GM23338 (cell line): ENCODE results near the gene TOPAZ1. TPM values are rescaled to one million over a fixed set of nuclear protein-coding genes. Genes with fewer than 3 reads are reported as not detected.

ENCODE experiments used
- ATAC-seq: fragments of 200-7000 bp; cut with Tn5 transposase; 3 replicates; pipeline ENCODE4 v1.9.1; 2020
- DNase-seq: peaks from one replicate; pipeline ENCODE4 v3.0.0-alpha.2; 2015; ENCODE audit warnings: low spot score
- H2AFZ ChIP-seq: fragments of 200-600 bp; sonication (generic); 2 replicates; pipeline ENCODE4 v1.8.0; 2016; ENCODE audit warnings: antibody characterized with exemption, mild to moderate bottlenecking, moderate library complexity
- H3F3A ChIP-seq: fragments of 200-600 bp; sonication (generic); replicated peaks from 2 replicates; pipeline ENCODE4 v1.8.0; 2017; ENCODE audit warnings: antibody characterized with exemption, mixed run types, low read depth
- H3K27ac ChIP-seq: fragments of 200-600 bp; sonication (generic); 2 replicates; pipeline ENCODE4 v1.6.1; 2016; ENCODE audit warnings: low read depth
- H3K27me3 ChIP-seq: fragments of 200-600 bp; sonication (generic); 2 replicates; pipeline ENCODE4 v1.8.0; 2016; ENCODE audit warnings: mild to moderate bottlenecking, mixed run types, moderate library complexity; ENCODE audit not compliant: insufficient read depth
- H3K36me3 ChIP-seq: fragments of 200-600 bp; sonication (generic); 2 replicates; pipeline ENCODE4 v1.8.0; 2016; ENCODE audit warnings: mild to moderate bottlenecking; ENCODE audit not compliant: insufficient read depth
- H3K4me1 ChIP-seq: fragments of 200-600 bp; sonication (generic); 2 replicates; pipeline ENCODE4 v1.8.0; 2016; ENCODE audit warnings: mild to moderate bottlenecking, moderate library complexity; ENCODE audit not compliant: insufficient read depth
- H3K4me2 ChIP-seq: fragments of 200-600 bp; sonication (generic); 2 replicates; pipeline ENCODE4 v1.7.1; 2017; ENCODE audit warnings: mixed run types
- H3K4me3 ChIP-seq: fragments of 200-600 bp; sonication (generic); 2 replicates; pipeline ENCODE4 v1.6.1; 2016; ENCODE audit warnings: mixed run types
- H3K79me2 ChIP-seq: fragments of 200-600 bp; sonication (generic); replicated peaks from 2 replicates; pipeline ENCODE4 v1.8.0; 2017; ENCODE audit warnings: mild to moderate bottlenecking; ENCODE audit not compliant: insufficient read depth
- H3K9me2 ChIP-seq: fragments of 200-600 bp; sonication (generic); 2 replicates; pipeline ENCODE4 v1.8.0; 2017; ENCODE audit not compliant: insufficient read depth
- H4K20me1 ChIP-seq: fragments of 200-600 bp; sonication (generic); replicated peaks from 2 replicates; pipeline ENCODE4 v1.8.0; 2017; ENCODE audit warnings: mild to moderate bottlenecking; ENCODE audit not compliant: insufficient read depth
- H3K27ac Mint-ChIP-seq: 2 replicates; pipeline ENCODE4 v1.8.0; 2020; ENCODE audit warnings: inconsistent platforms, mild to moderate bottlenecking, moderate library complexity, mixed read lengths
- H3K27me3 Mint-ChIP-seq: 3 replicates; pipeline ENCODE4 v1.8.0; 2022; ENCODE audit warnings: low read depth, mild to moderate bottlenecking, moderate library complexity, mixed read lengths, inconsistent platforms; ENCODE audit not compliant: insufficient read depth, poor library complexity
- H3K36me3 Mint-ChIP-seq: 3 replicates; pipeline ENCODE4 v1.8.0; 2021; ENCODE audit warnings: low read depth, mild to moderate bottlenecking, inconsistent platforms, moderate library complexity, mixed read lengths
- H3K4me1 Mint-ChIP-seq: 3 replicates; pipeline ENCODE4 v1.8.0; 2020; ENCODE audit warnings: mild to moderate bottlenecking, inconsistent platforms, mixed read lengths
- H3K4me3 Mint-ChIP-seq: 3 replicates; pipeline ENCODE4 v1.8.0; 2021; ENCODE audit warnings: moderate library complexity, mild to moderate bottlenecking, inconsistent platforms, mixed read lengths
- H3K9me3 Mint-ChIP-seq: 3 replicates; pipeline ENCODE4 v1.8.0; 2020; ENCODE audit warnings: moderate library complexity, mild to moderate bottlenecking, inconsistent platforms, mixed read lengths
- CREB1 ChIP-seq: fragments of 250-450 bp; sonication (Bioruptor Pico); IDR thresholded peaks from 2 replicates; pipeline ENCODE4 v1.5.0; 2020; ENCODE audit warnings: low read depth, mild to moderate bottlenecking, moderate library complexity
- EZH2 ChIP-seq: fragments of 200-600 bp; sonication (generic); IDR thresholded peaks from one replicate; pipeline ENCODE4 v1.8.0; 2017; ENCODE audit warnings: antibody characterized with exemption, mild to moderate bottlenecking, low read depth; ENCODE audit not compliant: unreplicated experiment
- EZH2phosphoT487 ChIP-seq: fragments of 200-600 bp; sonication (generic); IDR thresholded peaks from one replicate; pipeline ENCODE4 v1.8.1; 2018; ENCODE audit warnings: antibody characterized with exemption; ENCODE audit not compliant: unreplicated experiment
- JUNB ChIP-seq: IDR thresholded peaks from one replicate; pipeline ENCODE4 v1.6.1; 2016; ENCODE audit warnings: antibody characterized with exemption; ENCODE audit not compliant: unreplicated experiment
- NANOG ChIP-seq: IDR thresholded peaks from 2 replicates; pipeline ENCODE4 v1.6.1; 2016; ENCODE audit warnings: antibody characterized with exemption, borderline replicate concordance
- POLR2AphosphoS5 ChIP-seq: IDR thresholded peaks from 2 replicates; pipeline ENCODE4 v1.6.1; 2016; ENCODE audit warnings: antibody characterized with exemption, low read depth
- ZNF331 ChIP-seq: fragments of 250-450 bp; sonication (Bioruptor Pico); IDR thresholded peaks from 2 replicates; pipeline ENCODE4 v1.5.0; 2020; ENCODE audit warnings: low read depth, mild to moderate bottlenecking, moderate library complexity
- polyA plus RNA-seq: library from polyadenylated mRNA; unstranded; fragments of >200 nt; fragmentation: Nextera tagmentation; extraction: Ambion mirVana; gene quantifications from 2 replicates; pipeline ENCODE4 v1.2.1, GENCODE V29; 2016
- total RNA-seq: library from RNA; depleted of rRNA; stranded (reverse); fragments of >200 nt; shearing (Covaris generic); gene quantifications from 2 replicates; pipeline ENCODE4 v1.2.3, GENCODE V29; 2014
- TF ChIP-seq, protein P1 (sequence below): IDR thresholded peaks from one replicate; pipeline ENCODE4 v1.6.1; 2018; ENCODE audit warnings: antibody characterized with exemption; ENCODE audit not compliant: unreplicated experiment
- TF ChIP-seq, protein P2 (sequence below), 2 experiments: fragments of 200-600 bp in 1 of 2; sonication (generic) in 1 of 2; conservative IDR thresholded peaks; 2 replicates each; pipeline versions ENCODE4 v1.5.1 to v1.6.1; 2016 to 2017; ENCODE audit warnings: antibody characterized with exemption in 2 of 2, low read depth in 2 of 2, mild to moderate bottlenecking in 2 of 2, moderate library complexity in 1 of 2

The TOPAZ1 gene
- total and polyA plus RNA-seq, 2 experiments from 2014 or later, result not detected

DNA sequence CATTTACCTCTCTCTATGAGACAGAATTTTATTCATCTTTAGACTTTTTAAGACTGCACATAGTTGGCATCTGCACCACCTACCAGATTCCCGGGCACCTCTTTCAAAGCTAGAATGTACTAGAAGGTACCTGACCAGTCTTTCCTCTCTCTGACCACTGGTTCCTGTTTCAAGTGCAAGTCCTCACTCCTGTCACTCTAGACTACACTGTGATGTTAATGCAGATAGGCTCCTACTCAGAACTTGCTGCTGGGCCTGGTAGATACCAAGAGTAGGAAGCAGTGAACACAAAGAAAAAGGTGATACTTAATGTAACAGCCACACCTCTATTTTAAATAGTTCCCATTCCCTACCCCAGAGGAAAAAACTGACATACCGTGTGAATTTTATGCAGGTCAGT lies 88.8 kb downstream of the TOPAZ1 start:
- Mint-ChIP-seq H3K27me3 (no peaks in the 10 kb centered on the region), H3K27ac (no peak overlapping the region), H3K4me1 (peaks cover 4% of the 10 kb centered on the region; the same call in 2 of the 3 replicates), H3K4me3 (no peak overlapping the region), H3K36me3 (no peaks in the 10 kb centered on the region), H3K9me3 (no peaks in the 10 kb centered on the region)
- Histone ChIP-seq H3K27me3 (no peaks in the 10 kb centered on the region), H3K4me2 (no peak overlapping the region), H3K27ac (no peak overlapping the region), H3F3A (no peaks in the 10 kb centered on the region), H3K36me3 (no peaks in the 10 kb centered on the region), H2AFZ (no peak overlapping the region), H3K4me3 (no peak overlapping the region), H3K4me1 (no peaks in the 10 kb centered on the region), H3K79me2 (no peaks in the 10 kb centered on the region), H4K20me1 (no peaks in the 10 kb centered on the region), H3K9me2 (no peaks in the 10 kb centered on the region)
- DNase-seq, result peak; percentile 23
- peak; percentile 74 for ATAC-seq
- no peak for TF ChIP-seq JUNB
- TF ChIP-seq CREB1 (CRISPR knock-in tag), result no peak
- TF ChIP-seq ZNF331, result no peak
- TF ChIP-seq POLR2AphosphoS5, result no peak
- no peak for TF ChIP-seq NANOG

DNA sequence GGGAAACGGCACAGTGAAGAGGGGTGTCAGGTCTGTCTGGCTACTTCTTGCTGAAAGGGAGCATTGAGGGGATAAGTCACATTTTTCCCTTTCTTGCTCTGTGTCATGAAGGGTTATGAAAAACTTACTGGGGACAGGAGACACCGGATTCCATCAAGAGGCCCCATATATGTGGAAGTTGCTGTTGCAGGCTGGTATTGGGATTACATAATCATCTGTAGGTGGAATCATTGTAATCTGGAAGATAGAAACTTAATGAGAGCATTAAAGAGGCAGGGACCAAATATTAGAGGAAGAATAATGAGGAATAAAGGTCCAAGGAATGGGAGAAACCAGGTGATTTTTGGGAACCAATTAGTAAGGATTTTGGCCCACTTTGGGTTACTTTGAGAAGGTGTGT lies 92.6 kb downstream of the TOPAZ1 start:
- H3K4me3 Mint-ChIP-seq, result no peak overlapping the region
- H3K4me1 Mint-ChIP-seq, result peaks cover 11% of the 10 kb centered on the region
- Histone ChIP-seq H3K4me3 (no peak overlapping the region), H3K9me2 (no peaks in the 10 kb centered on the region), H3K27ac (no peak overlapping the region), H2AFZ (no peak overlapping the region), H3K4me1 (no peaks in the 10 kb centered on the region), H3K36me3 (no peaks in the 10 kb centered on the region), H3K79me2 (peaks cover 3% of the 10 kb centered on the region), H3K27me3 (no peaks in the 10 kb centered on the region), H3K4me2 (no peak overlapping the region), H3F3A (no peaks in the 10 kb centered on the region), H4K20me1 (no peaks in the 10 kb centered on the region)
- H3K27me3 Mint-ChIP-seq, result peaks cover 7% of the 10 kb centered on the region
- TF ChIP-seq EZH2phosphoT487 (no peak), POLR2AphosphoS5 (no peak)
- TF ChIP-seq, protein P1, sequence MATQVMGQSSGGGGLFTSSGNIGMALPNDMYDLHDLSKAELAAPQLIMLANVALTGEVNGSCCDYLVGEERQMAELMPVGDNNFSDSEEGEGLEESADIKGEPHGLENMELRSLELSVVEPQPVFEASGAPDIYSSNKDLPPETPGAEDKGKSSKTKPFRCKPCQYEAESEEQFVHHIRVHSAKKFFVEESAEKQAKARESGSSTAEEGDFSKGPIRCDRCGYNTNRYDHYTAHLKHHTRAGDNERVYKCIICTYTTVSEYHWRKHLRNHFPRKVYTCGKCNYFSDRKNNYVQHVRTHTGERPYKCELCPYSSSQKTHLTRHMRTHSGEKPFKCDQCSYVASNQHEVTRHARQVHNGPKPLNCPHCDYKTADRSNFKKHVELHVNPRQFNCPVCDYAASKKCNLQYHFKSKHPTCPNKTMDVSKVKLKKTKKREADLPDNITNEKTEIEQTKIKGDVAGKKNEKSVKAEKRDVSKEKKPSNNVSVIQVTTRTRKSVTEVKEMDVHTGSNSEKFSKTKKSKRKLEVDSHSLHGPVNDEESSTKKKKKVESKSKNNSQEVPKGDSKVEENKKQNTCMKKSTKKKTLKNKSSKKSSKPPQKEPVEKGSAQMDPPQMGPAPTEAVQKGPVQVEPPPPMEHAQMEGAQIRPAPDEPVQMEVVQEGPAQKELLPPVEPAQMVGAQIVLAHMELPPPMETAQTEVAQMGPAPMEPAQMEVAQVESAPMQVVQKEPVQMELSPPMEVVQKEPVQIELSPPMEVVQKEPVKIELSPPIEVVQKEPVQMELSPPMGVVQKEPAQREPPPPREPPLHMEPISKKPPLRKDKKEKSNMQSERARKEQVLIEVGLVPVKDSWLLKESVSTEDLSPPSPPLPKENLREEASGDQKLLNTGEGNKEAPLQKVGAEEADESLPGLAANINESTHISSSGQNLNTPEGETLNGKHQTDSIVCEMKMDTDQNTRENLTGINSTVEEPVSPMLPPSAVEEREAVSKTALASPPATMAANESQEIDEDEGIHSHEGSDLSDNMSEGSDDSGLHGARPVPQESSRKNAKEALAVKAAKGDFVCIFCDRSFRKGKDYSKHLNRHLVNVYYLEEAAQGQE, result no peak
- ATAC-seq (no peak), DNase-seq (no peak)
- H3K27ac Mint-ChIP-seq, result no peak overlapping the region
- no peaks in the 10 kb centered on the region for H3K9me3 Mint-ChIP-seq
- H3K36me3 Mint-ChIP-seq, result no peaks in the 10 kb centered on the region

DNA sequence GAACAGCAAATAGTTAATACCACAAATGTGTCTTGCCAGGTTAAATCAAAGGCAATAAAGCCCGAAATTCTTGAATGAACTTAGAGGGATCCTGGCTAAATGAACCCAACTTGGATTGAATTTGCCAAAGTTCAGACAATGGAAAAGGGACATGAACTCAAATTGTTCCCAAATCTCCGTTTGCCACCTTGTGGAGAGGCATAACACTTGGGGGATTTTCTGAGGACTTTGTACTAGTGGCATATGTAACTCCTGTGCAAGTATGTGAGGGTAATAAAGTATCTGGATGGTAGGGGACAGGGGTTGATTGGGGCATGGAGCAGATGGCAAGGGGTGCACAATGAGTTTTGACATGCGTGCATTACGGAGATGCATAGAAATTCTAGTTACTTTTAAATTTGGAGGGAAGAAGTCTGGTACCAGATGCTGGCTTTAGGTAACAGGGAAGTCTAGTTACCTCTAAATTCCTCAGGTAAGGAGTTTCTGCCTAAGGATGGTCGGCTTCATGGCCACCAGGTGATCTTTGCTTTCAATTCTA lies 95.6 kb downstream of the TOPAZ1 start:
- H4K20me1 ChIP-seq, result no peaks in the 10 kb centered on the region
- peak overlapping the region; percentile 75 for H3K27ac ChIP-seq
- peaks cover 7% of the 10 kb centered on the region for H3K27me3 Mint-ChIP-seq
- 0 out of 3 replicates have a peak, but pooled peaks have one; percentile 3 for ATAC-seq
- no peaks in the 10 kb centered on the region for H3K36me3 ChIP-seq
- peak overlapping the region; percentile 81 for H3K4me3 Mint-ChIP-seq
- H3K36me3 Mint-ChIP-seq, result peaks cover 3% of the 10 kb centered on the region; the same call in 1 of the 3 replicates
- no peaks in the 10 kb centered on the region for H3K9me2 ChIP-seq
- TF ChIP-seq, protein P2, sequence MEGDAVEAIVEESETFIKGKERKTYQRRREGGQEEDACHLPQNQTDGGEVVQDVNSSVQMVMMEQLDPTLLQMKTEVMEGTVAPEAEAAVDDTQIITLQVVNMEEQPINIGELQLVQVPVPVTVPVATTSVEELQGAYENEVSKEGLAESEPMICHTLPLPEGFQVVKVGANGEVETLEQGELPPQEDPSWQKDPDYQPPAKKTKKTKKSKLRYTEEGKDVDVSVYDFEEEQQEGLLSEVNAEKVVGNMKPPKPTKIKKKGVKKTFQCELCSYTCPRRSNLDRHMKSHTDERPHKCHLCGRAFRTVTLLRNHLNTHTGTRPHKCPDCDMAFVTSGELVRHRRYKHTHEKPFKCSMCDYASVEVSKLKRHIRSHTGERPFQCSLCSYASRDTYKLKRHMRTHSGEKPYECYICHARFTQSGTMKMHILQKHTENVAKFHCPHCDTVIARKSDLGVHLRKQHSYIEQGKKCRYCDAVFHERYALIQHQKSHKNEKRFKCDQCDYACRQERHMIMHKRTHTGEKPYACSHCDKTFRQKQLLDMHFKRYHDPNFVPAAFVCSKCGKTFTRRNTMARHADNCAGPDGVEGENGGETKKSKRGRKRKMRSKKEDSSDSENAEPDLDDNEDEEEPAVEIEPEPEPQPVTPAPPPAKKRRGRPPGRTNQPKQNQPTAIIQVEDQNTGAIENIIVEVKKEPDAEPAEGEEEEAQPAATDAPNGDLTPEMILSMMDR (conservative IDR thresholded peaks at IDR 0.05; ENCODE audit: low read depth in 2 of 2), result peak; percentile 39 to 43
- TF ChIP-seq EZH2, result no peak
- H3K79me2 ChIP-seq, result peaks cover 25% of the 10 kb centered on the region
- peak overlapping the region; percentile 87 for H3K4me2 ChIP-seq
- 0 out of 2 replicates have a peak, but pooled peaks cover 3% of the 10 kb centered on the region for H3K4me1 ChIP-seq
- H2AFZ ChIP-seq, result peak overlapping the region; percentile 96; the same call in 1 of the 2 replicates
- H3K9me3 Mint-ChIP-seq, result no peaks in the 10 kb centered on the region
- H3K27ac Mint-ChIP-seq, result peak overlapping the region; percentile 99
- H3K4me3 ChIP-seq, result peak overlapping the region; percentile 70
- peak; percentile 57 for DNase-seq
- H3K4me1 Mint-ChIP-seq, result peaks cover 16% of the 10 kb centered on the region
- no peaks in the 10 kb centered on the region for H3K27me3 ChIP-seq
- no peaks in the 10 kb centered on the region for H3F3A ChIP-seq
